COLO668 (cell line): Measurements from ENCODE around the gene SLC38A1.
"Not testable (repeated sequence)": the region's sequence is repeated elsewhere in the genome, so short reads cannot be mapped to it uniquely, and the experiment has no call there.

ENCODE experiments used
- DNase-seq: peaks from one replicate; lab custom pipeline; 2025; ENCODE audit not compliant: unreplicated experiment; lab: John Stamatoyannopoulos, UW

SLC38A1 gene

DNA sequence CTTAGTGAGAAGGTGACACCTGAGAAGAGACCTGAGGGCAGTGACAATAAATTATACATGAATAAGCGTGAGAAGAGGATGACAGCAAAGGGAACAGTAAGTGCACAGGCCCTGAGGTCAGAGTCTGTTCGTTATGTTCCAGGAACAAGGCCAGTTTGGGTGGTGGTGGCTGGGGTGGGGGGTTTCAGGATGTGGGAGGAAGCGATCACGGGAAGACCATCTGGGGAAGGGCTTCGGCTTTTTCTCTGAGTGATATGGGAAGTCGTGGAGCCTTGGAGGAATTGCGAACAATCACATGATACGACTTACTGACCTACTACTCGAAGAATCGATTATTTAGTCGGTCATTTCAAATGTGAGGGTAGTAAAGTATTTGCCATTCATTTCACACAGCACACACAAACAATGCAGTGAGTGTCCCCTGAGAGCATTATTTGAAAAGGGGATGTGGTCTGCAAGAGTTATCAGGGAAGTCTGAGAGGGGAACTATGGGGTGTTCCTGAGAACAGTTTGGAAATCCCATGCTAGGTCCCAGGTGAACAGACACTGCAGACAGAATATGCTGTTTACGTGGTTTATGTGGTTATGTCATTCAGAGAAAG lies 94.7 kb downstream of the SLC38A1 start:
- DNase-seq: no peak

DNA sequence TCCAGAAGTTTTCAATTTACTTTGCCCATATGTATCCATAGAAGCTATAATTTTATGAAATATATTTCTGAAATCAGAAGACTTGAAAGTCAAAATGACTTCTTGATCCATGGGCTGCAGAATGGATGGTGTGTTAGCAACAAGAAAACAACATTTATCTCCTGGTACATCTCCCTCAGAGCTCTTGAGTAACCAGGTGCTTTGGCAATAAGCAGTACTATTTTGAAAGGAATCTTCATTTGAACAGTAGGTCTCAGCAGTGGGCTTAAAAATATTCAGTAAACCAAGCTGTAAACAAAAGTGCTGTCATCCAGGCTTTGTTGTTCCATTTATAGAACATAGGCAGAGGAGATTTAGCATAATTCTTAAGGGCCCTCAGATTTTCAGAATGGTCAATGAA lies 100.4 kb downstream of the SLC38A1 start:
- DNase-seq: no peak

DNA sequence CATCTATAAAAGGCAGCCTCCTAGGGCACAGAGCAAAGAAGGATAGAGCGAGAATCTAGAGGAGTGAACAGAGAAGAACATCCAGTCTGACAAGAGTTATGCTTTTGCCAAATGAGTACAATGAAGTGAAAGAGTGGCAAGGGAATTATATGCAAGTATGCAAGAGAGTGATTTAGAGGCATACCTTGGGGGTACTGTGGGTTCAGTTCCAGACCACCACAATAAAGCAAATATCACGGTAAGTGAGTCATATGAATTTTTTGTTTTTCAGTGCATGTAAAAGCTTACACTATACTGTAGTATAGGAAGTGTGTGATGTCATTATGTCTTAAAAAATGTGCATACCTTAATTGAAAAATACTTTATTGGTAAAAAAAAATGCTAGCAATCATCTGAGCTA lies 101.4 kb downstream of the SLC38A1 start:
- DNase-seq: no peak

DNA sequence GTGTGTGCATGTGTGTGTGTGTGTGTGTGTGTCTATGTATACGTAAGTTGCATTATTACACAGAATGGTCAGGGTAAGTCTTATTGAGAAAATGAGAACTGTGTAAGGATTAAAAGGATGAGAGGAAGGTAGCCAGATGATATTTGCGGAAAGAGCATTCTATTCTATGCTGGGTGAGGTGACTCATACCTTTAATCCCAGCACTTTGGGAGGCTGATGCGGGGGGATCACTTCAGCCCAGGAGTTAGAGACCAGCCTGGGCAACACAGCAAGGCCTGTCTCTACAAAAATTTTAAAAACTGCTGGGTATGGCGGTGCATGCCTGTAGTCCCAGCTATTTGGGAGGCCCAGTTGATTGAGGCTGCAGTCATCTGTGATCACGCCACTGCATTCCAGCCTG lies 103.7 kb downstream of the SLC38A1 start:
- no peak for DNase-seq

DNA sequence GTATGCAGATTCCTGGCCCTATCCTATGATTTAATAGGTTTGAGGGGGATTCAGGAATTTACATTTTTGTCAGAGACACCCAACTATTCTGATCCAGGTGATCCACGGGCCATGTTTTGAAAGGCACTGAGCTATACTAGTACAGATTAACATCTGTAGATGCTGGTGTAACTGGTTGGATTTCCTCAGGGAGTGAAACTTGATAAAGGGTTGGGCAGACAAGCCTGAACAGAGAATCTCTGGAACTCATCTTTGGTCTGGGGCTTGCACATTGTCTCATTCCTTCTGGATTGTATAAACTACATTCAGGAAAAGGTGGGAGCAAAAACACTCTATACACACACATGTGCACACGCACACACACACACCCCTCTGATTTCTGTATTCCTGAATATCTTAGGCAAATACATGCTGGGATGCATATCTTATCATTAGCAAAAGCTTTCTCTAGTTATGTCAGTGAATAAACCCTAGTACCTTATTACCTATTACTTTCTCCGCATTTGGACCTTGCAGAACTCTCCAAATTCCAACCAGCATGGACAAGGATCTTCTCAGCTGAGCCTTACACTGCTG lies 104.6 kb downstream of the SLC38A1 start:
- no peak for DNase-seq

DNA sequence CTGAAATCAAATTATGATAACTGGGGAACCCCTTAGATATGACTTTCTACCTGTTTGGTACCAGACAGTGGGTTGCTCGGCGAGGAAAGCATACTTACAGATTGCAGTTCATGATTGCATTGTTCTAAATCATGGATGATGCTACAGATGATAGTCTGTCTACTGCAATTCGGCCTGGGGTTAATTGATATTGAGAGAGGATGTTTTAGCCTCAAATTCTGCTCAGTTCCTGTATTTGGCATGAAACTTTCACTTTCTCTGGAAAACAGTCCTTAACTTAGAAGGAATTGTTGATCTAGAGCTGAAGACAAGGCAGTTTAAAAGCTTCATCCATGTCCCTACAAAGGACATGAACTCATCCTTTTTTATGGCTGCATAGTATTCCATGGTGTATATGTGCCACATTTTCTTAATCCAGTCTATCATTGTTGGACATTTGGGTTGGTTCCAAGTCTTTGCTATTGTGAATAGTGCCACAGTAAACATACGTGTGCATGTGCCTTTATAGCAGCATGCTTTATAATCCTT lies 106.2 kb downstream of the SLC38A1 start:
- DNase-seq: not testable (repeated sequence)

DNA sequence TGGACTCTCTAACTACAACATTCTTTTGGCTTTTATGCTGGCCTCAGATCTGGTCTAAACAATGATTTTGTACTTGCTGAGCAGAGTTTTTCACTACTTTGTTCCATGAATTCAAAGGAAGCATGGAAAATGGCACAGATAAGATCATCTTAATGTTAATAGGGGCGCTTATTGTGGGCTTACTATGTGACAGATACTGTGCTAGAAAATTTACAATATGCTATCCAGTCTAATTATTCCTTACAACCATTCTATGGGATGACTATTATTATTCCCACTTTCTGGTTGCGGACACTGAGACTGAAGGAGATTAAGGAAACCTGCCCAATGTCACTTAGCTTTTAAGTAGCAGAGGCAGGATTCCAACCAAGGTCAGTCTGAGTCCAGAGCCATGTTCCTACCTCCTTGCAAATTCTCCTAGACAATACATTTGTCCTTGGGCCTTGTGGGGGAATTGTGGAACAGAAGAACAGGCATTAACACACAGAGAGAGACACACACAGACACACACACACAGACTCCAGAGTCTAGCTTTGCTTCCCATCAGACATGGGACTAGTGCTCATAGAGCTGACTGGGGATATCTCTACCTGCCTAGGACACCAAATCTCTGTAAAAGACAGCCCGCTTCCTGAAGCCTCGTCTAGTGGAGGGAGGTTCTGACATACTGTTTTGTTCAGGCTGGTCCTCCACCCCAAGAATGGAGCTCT lies 107.7 kb downstream of the SLC38A1 start:
- DNase-seq: no peak

DNA sequence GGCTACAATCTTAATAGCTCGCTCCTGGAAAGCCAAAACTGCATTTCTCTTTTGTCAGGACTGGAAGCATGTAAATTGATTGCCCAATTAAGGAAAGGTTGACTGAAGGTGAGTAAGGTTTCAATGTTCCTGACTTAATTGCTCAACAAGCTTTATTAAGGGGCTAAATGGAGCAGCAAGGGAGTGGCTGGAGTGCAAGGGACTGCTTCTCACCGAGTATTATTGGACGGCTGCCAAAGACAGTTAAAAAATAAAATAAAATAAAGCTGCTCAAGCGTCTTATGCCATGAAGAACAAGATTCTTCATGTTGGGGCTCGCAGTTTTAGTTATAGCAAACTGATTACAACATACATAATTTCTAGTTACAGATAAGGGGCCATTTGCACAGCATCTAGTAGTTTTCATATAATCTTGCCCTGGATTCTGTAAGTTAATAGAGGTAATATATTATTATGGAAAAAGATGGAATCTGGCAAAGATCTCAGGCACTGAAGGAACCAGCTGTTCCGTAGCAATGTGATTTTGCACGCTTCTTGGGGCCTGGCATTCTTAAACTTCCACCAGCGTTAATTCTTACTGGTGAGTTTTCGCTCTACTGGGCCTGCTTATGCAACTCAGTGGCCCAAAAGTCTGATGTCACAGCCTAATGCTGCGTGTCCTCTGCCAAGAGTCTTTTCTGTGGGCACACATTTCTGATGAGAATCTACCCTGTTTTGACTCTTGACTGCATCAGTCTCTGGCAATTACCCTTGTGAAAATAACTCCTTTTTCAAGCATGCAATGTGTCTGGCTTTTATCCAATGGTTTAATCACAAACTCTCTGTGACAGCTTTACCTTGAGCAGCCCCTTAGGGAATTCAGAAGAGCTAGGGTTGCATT lies 108.5 kb downstream of the SLC38A1 start:
- no peak for DNase-seq

DNA sequence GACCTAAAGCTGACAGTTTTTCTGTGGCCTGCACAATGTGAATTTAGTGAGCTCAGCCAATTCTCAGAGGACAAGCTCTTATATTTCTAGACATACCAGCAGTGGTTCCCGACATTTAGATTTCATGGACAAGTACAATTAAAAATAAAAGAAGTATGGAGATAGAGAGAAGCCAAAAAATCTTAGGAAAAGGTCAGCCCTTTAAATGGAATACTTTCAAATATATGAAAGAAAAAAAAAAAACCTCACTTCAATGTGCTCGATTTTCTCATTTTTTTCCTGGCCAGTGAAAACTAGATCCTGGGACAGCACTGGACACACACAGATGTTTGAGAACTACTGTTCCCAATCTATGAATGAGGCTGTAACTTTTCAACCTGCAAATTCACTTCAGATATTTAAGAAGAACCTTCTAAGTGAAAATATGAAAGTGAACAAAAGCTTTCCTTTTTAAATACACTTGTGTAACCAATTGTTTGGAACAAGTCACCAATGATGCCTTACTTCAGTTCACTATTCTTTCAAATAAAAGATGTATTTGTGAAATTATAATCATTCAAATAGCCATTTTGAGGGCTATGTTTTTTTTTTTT lies 109.4 kb downstream of the SLC38A1 start:
- no peak for DNase-seq

DNA sequence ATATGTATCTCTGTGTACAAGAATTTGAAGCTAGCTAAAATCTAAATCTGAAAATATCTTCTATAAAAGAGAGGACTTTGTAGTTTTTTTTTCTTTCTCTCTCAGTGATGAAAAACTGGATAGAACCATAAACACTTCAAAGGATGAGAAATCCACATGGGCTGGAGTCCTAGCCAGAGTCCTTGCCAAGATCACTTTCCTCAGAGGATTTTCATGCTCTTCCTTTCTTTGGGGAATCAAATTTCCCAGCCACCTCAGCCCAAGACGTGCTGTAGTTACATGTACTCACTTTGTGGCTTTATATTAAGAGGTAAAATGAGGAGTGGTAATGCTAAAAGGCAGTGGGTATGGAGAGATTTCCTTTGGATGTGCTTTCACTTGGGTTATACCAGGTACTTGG lies 110.3 kb downstream of the SLC38A1 start:
- no peak for DNase-seq

DNA sequence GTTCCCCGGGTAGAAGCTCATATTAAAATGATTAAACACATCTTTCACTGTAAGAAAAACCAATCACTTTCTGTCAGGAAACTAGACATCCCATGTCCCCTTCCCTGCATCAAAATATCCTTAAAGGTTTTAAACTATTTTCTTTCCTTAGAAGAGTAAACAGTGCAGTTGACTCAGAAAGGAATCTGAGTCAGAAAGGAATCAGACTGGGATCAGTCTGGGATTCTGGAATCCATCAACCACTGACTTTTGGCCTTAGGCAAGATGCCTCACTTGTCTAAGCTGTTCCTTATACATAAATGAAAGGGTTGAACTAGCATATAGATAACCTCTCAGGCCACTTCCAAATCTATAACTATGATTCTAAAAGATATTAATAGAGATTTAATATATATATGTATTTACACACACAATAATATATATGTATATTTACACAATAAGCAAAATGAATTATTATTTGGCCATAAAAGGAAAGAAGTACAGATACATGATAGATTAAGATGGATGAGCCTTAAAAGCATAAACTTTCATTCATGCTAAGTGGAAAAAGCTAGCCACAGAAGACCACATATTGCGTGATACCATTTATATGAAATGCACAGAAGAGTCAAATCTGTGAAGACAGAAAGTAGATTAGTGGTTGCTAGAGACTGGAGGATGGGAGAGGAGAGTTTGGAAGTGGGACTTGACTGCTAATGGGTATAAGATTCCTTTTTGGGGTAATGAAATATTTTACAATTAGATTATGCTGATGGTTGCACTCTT lies 114.4 kb downstream of the SLC38A1 start:
- DNase-seq: no peak

DNA sequence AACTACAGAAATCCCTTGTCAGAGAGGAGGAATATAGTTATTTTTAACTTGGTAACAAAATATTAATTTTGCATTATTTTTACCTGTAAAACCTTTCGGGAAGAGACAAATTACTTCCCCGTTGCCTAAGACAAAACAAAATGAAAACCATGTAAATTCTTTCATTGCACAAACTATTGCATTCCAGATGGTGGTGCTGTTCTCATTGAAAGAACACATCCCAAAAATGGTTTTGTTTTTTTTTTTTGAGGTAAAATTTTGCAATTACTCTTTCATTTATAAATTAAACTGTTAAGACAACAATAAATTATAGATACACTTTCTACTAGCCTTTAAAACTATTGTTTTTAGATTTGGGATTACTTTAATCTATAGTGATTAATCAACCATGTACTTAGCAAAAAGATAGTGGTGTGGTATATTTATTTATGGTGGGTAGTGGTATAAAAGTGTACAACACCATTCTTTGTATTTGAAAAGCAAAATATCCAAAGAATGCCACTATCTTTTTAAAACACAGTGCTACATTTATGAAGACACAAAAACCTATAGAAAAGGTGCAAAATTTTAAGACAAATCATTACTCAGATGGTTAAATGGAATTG lies 115.5 kb downstream of the SLC38A1 start:
- no peak for DNase-seq

DNA sequence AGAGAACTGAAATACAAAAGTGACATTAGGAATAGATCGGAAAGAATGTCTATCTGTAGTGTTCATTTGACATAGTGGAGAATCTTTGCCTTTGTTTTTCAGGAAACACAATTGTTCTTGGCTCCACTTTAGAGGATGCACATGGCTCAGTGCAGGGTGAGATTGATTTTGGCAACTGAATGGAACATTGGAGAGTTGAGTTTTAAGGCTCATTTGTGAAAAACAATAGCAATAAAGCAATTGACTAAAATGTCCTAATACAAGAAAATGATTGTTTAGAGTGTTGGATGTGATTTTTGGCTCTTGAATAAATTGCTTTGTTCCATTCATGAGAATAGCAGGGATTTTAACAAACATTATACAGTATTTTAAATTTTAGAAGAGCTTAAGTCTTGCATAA lies 116.4 kb downstream of the SLC38A1 start:
- DNase-seq: no peak

DNA sequence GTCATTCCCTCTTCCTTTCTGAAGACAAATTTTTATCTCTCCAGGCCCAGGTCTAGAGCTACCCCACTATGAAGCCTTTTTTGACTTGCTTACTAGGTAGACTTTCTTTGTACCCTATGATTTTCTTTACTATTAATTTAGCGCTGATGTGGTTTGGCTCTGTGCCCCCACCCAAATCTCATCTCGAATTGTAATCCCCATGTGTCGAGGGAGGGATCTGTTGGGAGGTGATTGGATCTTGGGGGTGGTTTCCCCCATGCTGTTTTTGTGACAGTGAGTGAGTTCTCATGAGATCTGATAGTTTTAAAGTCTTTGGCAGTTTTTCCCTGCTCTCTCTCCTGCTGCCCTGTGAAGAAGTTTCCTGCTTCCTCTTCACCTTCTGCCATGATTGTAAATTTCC lies 118.1 kb downstream of the SLC38A1 start:
- no peak for DNase-seq

DNA sequence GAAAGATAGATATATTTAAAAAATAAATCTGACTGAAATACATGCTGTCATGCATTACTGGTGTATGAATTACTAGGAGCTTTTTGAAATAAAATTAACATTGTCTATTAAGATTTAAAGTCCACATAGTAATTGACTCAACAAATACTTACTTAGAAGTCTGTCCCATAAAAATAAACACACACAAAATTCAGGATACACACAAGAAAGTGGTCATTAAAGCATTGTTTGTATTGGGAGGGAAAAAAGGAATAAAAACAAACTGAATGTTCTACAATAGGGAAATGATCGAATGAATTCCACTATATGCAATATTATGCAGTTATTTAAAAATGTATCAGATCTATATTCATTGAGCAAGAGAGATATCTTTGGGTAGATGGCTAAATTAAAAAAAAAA lies 118.9 kb downstream of the SLC38A1 start:
- DNase-seq: no peak

DNA sequence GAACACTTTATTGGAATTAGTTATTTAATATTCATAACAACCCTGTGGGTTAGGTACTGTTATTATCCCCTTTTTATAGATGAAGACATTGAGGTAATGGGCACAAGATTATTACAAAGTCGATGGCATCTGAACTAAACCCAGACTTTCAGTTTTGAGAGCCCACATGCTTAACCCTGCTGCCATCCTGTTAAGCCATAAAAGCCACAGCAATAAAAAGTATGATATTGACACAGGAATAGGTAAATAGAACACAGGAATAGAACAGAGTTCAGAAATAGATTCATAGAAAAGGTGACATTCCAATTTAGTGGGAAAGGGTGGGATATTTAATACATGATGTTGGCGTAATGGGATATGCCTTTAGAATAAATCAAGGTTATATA lies 119.8 kb downstream of the SLC38A1 start:
- DNase-seq: no peak

DNA sequence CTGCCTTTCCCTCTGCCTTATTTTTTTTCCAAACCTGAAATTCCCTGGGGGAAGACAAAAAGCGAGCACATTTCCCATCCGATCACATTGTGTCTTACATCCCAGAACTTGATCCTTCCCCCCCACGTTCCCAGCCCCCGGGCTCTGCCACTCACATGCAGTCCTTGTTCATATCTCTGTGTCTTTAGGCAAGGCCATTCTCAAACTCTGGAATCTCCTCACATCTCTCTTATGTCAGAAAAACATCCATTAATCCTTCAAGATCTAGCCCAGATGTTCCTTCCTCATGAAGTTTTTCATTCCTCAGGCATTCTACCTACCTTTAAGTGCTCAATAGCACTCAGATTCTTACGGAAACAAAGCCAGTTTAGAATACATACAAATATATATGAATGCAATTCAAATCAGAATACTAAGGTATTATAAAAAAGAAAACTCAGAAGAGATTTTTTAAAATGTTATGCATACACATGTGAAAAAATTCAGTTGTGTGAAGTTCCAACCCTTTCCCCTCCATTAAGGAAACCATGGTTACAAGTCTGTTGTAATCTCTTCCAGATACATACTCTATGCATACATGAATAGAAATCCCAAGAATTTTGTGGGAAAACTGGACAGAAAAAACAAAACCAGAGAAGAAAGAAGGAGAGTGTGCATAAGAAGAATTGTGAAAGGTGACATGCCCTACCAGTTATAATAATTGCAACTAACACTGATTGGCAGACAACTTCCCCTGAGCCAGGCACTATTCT lies 120.3 kb downstream of the SLC38A1 start:
- DNase-seq: no peak

DNA sequence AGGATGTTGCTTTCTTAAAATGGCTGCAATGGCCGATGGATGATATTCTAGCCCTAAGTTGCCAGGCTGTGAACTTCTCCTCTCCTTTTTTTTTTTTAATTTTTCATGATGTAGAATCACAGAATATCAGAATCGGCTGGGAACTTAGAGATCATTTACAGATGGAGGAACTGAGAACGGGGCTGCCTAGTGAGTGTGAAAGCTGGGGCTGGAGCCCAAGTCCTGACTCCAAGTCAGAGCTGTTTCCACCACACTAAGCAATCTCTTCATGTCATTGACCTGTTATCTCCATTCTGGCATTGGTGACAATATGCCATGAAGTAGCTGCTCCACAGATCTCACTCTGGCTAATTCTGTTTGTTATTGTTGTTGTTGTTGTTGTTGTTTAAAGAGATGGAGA lies 121.7 kb downstream of the SLC38A1 start:
- DNase-seq: no peak

DNA sequence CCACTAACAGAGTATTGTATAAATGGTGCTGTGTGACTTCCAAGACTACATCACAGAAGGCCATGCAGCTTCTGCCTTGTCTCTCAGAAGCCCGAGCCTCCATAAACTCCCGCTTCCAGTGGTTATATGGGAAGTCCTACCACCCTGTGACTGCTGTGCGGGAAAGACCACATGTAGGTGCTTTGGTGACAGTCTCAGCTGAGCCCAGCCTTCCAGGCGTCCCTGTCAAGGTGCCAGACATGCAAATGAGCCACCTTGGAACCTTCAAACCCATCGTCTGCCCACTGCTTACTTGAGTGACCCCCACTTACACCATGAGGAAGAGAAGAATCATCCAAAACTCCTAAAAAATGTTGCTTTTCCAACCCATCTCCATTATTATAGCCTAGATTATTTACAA lies 123.0 kb downstream of the SLC38A1 start:
- no peak for DNase-seq
